Prostate gland (tissue), 2 donors: ENCODE data around the gene CORO2B. TPM values are rescaled to one million over a fixed set of nuclear protein-coding genes. Genes with fewer than 3 reads are reported as not detected.

Experiments used
- DNase-seq: peaks from one replicate; pipeline ENCODE4 v3.0.0-alpha.2; 2019; ENCODE audit warnings: low spot score
- H3K27ac ChIP-seq, 2 donors: fragments of 200-600 bp; sonication (generic); 2 replicates each; pipeline ENCODE4 v1.5.1; 2017 to 2019
- H3K27me3 ChIP-seq: fragments of 200-600 bp; sonication (generic); replicated peaks from 2 replicates; pipeline ENCODE4 v1.5.1; 2019; ENCODE audit not compliant: insufficient read depth
- H3K36me3 ChIP-seq, 2 donors: fragments of 200-600 bp; sonication (generic); 1 replicate in 1 of 2; 2 replicates in 1 of 2; pipeline versions ENCODE4 v1.5.1 to v1.8.1; 2017 to 2019
- H3K4me1 ChIP-seq: fragments of 200-600 bp; sonication (generic); replicated peaks from 2 replicates; pipeline ENCODE4 v1.5.1; 2019
- H3K4me3 ChIP-seq, 2 donors: fragments of 200-600 bp; sonication (generic); 2 replicates each; pipeline ENCODE4 v1.5.1; 2017 to 2019
- H3K9me3 ChIP-seq: fragments of 200-600 bp; sonication (generic); 2 replicates; pipeline ENCODE4 v1.5.1; 2017
- POLR2A ChIP-seq: fragments of 450-650 bp; IDR thresholded peaks from one replicate; pipeline ENCODE4 v1.6.1; 2016; ENCODE audit warnings: antibody characterized with exemption, mild to moderate bottlenecking
- POLR2AphosphoS5 ChIP-seq: sonication (generic); formaldehyde crosslinking; IDR thresholded peaks from one replicate; pipeline ENCODE4 v1.6.1; 2017; ENCODE audit warnings: antibody characterized with exemption
- WGBS: methylation state at CpG from one replicate; pipeline ENCODE4 v1.1.5; 2018; 5-methylcytosine and 5-hydroxymethylcytosine counted together
- intact Hi-C: fragments of 100-400 bp; cut with DNase I; formaldehyde crosslinking; loops from one replicate; pipeline ENCODE4 v1.14.2; 2022
- total RNA-seq, 2 donors: library from RNA; depleted of rRNA; stranded (reverse); fragments of >200 nt; gene quantifications; one replicate each; pipeline ENCODE4 v1.1.0, GENCODE V29; 2016
- TF ChIP-seq, protein P1 (sequence below), 4 experiments: fragments of 200-600 bp in 2 of 4; fragments of 450-650 bp in 2 of 4; sonication (generic) in 2 of 4; IDR thresholded peaks; 1 replicate in 3 of 4; 2 replicates in 1 of 4; pipeline ENCODE4 v1.5.1; 2016 to 2019; ENCODE audit warnings: antibody characterized with exemption in 4 of 4, mild to moderate bottlenecking in 2 of 4, moderate library complexity in 2 of 4

CORO2B gene
- total RNA-seq, 2 donors from 2014 or later = 0.50 to 1.4 TPM

DNA sequence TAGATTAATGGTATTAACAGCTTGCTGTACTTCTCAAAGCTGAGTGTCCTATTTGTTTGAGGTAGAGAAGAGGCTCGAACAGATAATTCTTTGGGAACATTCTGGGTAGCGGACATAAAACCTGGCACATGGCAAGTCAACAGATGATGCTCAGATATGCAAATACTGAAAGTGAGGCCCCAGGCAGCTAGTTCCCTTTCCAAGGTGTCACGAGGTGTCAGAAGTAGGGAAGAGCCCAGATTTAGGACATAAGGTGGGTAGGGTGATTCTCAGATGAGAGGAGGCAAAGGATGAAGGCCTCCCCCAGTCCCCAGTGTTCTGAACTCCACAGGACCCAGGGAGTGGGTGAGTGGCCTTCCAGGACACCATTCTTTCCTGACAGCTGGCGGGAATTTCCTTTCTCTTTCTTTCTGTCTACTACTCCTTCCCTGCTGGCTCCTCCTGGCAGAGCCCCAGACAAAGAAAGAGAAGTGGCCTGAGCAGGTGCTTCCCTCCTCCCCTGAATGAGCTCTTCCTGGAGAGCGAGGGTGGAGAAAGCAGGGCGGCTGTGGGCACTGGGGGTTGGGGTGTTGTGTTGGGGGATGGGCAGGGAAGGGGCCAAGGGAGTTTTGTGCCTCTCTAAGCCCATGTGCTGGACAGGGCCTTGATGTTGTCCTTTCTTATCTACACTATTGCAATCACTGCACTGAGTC lies 87.5 kb downstream of the CORO2B start:
- DNase-seq = no peak
- TF ChIP-seq, protein P1, sequence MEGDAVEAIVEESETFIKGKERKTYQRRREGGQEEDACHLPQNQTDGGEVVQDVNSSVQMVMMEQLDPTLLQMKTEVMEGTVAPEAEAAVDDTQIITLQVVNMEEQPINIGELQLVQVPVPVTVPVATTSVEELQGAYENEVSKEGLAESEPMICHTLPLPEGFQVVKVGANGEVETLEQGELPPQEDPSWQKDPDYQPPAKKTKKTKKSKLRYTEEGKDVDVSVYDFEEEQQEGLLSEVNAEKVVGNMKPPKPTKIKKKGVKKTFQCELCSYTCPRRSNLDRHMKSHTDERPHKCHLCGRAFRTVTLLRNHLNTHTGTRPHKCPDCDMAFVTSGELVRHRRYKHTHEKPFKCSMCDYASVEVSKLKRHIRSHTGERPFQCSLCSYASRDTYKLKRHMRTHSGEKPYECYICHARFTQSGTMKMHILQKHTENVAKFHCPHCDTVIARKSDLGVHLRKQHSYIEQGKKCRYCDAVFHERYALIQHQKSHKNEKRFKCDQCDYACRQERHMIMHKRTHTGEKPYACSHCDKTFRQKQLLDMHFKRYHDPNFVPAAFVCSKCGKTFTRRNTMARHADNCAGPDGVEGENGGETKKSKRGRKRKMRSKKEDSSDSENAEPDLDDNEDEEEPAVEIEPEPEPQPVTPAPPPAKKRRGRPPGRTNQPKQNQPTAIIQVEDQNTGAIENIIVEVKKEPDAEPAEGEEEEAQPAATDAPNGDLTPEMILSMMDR (IDR thresholded peaks at IDR 0.05) = no peak
- TF ChIP-seq POLR2A (no peak), POLR2AphosphoS5 (no peak)
- H3K4me1 ChIP-seq = no peaks in the 10 kb centered on the region
- no peaks in the 10 kb centered on the region for H3K9me3 ChIP-seq
- H3K27me3 ChIP-seq = no peaks in the 10 kb centered on the region
- no peaks in the 10 kb centered on the region for H3K36me3 ChIP-seq
- intact Hi-C loops = no loop called here
- H3K4me3 ChIP-seq = no peak overlapping the region
- H3K27ac ChIP-seq = no peak overlapping the region
- WGBS = 67% methylated on average over 6 of the region's 6 CpGs

DNA sequence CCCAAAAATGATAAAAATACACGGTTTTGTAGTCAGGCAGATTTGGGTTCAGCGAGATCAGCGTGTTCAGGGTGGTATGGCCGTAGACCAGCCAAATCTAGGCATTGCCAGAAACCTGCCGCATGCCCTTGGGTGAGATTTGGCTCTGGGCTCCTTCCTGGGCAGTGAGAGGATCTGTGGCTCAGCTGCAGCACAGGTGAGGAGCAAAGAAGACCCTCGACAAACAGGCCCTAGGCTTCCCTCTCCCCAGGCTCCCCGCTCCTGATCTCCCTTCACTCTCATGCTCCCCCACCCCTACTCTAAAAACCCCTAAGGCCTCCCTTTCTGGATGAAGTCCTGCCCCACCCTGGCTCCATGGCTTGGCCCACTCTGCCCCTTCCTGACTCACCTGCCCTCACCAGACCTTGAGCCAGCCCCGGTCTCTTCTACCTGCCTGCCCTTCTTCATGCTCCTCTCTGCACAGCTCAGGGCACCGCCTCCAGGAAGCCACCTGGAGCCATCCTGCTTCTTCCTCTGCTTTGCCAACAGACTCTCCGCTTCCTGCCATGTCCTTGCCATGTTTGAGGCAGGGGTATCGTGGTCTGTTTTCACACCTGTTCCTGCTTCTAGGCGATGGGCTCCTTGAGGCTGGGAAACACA lies 88.1 kb downstream of the CORO2B start:
- Histone ChIP-seq H3K9me3 (no peaks in the 10 kb centered on the region), H3K27ac (no peak overlapping the region), H3K4me3 (no peak overlapping the region), H3K4me1 (no peaks in the 10 kb centered on the region), H3K27me3 (no peaks in the 10 kb centered on the region), H3K36me3 (no peaks in the 10 kb centered on the region)
- intact Hi-C loops = no loop called here
- 82% methylated on average over 12 of the region's 12 CpGs for WGBS
- no peak for DNase-seq
- TF ChIP-seq POLR2AphosphoS5 = no peak
- TF ChIP-seq POLR2A = no peak
- TF ChIP-seq, protein P1 (IDR thresholded peaks at IDR 0.05) = no peak

DNA sequence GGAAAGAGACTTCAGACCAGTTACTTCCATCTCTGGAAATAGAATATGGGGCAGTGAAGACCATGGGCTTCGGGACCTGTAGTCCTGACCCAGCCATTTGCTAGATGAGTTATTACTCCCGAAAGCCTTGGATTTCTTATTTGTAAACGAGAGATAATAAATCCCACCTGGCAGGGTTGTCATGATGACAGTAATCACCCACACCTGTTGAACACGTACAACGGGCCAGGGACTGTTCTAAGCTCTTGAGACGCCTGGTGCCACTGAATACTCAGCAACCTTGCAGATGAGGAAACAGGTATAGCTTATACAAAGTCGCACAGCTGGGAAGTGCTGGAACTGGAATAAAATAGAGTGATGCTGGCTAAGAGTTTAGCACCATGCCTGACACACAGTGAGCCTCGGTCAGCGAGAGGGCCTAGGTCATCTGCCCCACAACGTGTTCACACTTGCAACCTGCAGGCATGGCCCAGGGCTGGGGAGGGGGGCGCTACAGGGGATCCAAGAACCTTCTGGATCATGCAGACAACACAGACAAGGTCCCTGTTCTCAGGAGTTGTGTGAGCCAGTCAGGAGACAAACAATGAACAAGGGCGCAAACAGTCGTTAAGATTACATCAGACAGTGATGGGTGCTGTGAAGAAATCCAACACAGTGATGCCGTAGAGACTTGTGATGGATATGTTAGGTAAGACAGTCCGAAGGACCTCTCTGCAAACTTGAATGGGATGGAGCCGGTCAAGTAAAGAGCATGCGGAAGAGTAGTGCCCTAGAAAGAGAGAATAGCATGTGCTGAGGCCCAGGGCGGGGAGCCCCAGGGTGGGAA lies 89.2 kb downstream of the CORO2B start:
- H3K27me3 ChIP-seq = no peaks in the 10 kb centered on the region
- H3K9me3 ChIP-seq = no peaks in the 10 kb centered on the region
- 79% methylated on average over 18 of the region's 18 CpGs for WGBS
- intact Hi-C loops = no loop called here
- H3K36me3 ChIP-seq = no peaks in the 10 kb centered on the region
- H3K4me3 ChIP-seq = no peak overlapping the region
- H3K4me1 ChIP-seq = no peaks in the 10 kb centered on the region
- H3K27ac ChIP-seq = no peak overlapping the region
- no peak for DNase-seq
- TF ChIP-seq, protein P1 (IDR thresholded peaks at IDR 0.05) = no peak
- TF ChIP-seq POLR2AphosphoS5 (no peak), POLR2A (no peak)

DNA sequence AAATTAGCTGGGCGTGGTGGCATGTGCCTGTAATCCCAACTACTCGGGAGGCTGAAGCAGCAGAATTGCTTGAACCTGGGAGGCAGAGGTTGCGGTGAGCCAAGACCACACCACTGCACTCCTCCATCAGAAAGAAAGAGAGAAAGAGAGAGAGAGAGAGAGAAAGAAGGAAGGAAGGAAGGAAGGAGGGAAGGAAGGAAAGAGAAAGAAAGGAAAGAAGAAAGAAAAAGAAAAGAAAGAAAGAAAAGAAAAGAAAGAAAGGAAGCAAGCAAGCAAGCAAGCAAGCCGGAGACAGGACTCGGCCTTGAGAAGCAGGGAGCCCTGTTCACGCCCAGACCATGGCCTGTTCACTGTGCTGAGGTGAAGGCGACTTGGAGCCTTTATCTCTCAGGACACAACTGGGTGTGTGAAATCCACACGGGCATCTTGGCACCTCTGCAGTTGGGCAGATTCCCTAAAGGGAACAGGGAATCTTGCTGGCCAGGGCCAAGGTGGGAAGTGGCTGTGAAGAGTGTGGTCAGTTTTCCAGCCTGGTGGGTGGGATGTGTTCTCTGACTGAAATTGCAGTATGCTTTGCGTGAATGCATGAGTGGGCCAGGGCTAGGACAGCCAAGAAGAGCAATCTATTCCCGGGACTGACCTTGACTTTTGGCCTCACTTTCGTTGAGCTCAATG lies 90.3 kb downstream of the CORO2B start:
- Histone ChIP-seq H3K9me3 (no peaks in the 10 kb centered on the region), H3K4me3 (no peak overlapping the region), H3K36me3 (no peaks in the 10 kb centered on the region), H3K4me1 (no peaks in the 10 kb centered on the region), H3K27me3 (no peaks in the 10 kb centered on the region), H3K27ac (no peak overlapping the region)
- WGBS = 80% methylated on average over 11 of the region's 11 CpGs
- intact Hi-C loops = no loop called here
- TF ChIP-seq, protein P1 (IDR thresholded peaks at IDR 0.05) = no peak
- TF ChIP-seq POLR2A = no peak
- no peak for TF ChIP-seq POLR2AphosphoS5
- DNase-seq = no peak
